ENCODE measurements around the gene CHRNE.
"Not testable (repeated sequence)": the region's sequence is repeated elsewhere in the genome, so short reads cannot be mapped to it uniquely, and the experiment has no call there.

CHRNE gene

DNA sequence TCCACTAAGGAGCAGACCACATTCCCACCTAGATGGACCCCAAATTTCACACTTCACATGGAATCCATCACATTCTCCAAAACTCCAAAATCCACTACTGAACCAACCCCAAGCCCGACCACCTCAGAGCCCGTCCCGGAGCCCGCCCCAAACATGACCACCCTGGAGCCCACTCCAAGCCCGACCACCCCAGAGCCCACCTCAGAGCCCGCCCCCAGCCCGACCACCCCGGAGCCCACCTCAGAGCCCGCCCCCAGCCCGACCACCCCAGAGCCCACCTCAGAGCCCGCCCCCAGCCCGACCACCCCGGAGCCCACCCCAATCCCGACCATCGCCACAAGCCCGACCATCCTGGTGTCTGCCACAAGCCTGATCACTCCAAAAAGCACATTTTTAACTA, 30.7 kb upstream of the CHRNE start:
- TF ChIP-seq, protein P1, sequence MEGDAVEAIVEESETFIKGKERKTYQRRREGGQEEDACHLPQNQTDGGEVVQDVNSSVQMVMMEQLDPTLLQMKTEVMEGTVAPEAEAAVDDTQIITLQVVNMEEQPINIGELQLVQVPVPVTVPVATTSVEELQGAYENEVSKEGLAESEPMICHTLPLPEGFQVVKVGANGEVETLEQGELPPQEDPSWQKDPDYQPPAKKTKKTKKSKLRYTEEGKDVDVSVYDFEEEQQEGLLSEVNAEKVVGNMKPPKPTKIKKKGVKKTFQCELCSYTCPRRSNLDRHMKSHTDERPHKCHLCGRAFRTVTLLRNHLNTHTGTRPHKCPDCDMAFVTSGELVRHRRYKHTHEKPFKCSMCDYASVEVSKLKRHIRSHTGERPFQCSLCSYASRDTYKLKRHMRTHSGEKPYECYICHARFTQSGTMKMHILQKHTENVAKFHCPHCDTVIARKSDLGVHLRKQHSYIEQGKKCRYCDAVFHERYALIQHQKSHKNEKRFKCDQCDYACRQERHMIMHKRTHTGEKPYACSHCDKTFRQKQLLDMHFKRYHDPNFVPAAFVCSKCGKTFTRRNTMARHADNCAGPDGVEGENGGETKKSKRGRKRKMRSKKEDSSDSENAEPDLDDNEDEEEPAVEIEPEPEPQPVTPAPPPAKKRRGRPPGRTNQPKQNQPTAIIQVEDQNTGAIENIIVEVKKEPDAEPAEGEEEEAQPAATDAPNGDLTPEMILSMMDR (IDR thresholded peaks at IDR 0.05; ENCODE audit: low read depth, low read length): no peak
- no peak for TF ChIP-seq EZH2phosphoT487 (IDR thresholded peaks at IDR 0.05; ENCODE audit: low read depth)
- H2AFZ ChIP-seq (ENCODE audit: low read depth, low read length): no peak overlapping the region
- no peak overlapping the region for H3K4me2 ChIP-seq (ENCODE audit: low read length)
- peaks cover 13% of the 10 kb centered on the region for H3K36me3 ChIP-seq (replicated peaks; ENCODE audit: low read depth, low read length)
- no peak overlapping the region for H3K9ac ChIP-seq (ENCODE audit: low read length)
- H3K9me3 ChIP-seq (ENCODE audit: insufficient read depth, low read length): no peaks in the 10 kb centered on the region
- no peaks in the 10 kb centered on the region for H4K20me1 ChIP-seq (ENCODE audit: insufficient read depth, low read length)
- H3K27me3 ChIP-seq (ENCODE audit: low read depth, low read length): no peaks in the 10 kb centered on the region
- H3K27ac ChIP-seq (ENCODE audit: low read length): no peak overlapping the region
- peaks cover 3% of the 10 kb centered on the region for H3K4me1 ChIP-seq (ENCODE audit: low read length)
- H3K4me3 ChIP-seq (ENCODE audit: low read length): no peak overlapping the region
- H3K79me2 ChIP-seq (ENCODE audit: low read length): peaks cover 7% of the 10 kb centered on the region

DNA sequence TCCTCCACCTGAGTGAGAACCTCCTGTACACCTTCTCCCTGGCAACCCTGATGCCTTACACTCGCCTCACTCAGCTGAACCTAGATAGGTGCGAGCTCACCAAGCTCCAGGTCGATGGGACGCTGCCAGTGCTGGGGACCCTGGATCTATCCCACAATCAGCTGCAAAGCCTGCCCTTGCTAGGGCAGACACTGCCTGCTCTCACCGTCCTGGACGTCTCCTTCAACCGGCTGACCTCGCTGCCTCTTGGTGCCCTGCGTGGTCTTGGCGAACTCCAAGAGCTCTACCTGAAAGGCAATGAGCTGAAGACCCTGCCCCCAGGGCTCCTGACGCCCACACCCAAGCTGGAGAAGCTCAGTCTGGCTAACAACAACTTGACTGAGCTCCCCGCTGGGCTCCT, 29.9 kb upstream of the CHRNE start:
- no peaks in the 10 kb centered on the region for H3K27me3 ChIP-seq (ENCODE audit: low read depth, low read length)
- no peaks in the 10 kb centered on the region for H3K4me1 ChIP-seq (ENCODE audit: low read length)
- H3K4me2 ChIP-seq (ENCODE audit: low read length): no peak overlapping the region
- H3K9me3 ChIP-seq (ENCODE audit: insufficient read depth, low read length): no peaks in the 10 kb centered on the region
- no peaks in the 10 kb centered on the region for H4K20me1 ChIP-seq (ENCODE audit: insufficient read depth, low read length)
- peaks cover 4% of the 10 kb centered on the region for H3K36me3 ChIP-seq (replicated peaks; ENCODE audit: low read depth, low read length)
- no peak for TF ChIP-seq EZH2phosphoT487 (IDR thresholded peaks at IDR 0.05; ENCODE audit: low read depth)
- TF ChIP-seq, protein P1 (IDR thresholded peaks at IDR 0.05; ENCODE audit: low read depth, low read length): no peak
- no peak overlapping the region for H2AFZ ChIP-seq (ENCODE audit: low read depth, low read length)
- H3K4me3 ChIP-seq (ENCODE audit: low read length): no peak overlapping the region
- no peak overlapping the region for H3K27ac ChIP-seq (ENCODE audit: low read length)
- H3K79me2 ChIP-seq (ENCODE audit: low read length): no peaks in the 10 kb centered on the region
- no peak overlapping the region for H3K9ac ChIP-seq (ENCODE audit: low read length)

DNA sequence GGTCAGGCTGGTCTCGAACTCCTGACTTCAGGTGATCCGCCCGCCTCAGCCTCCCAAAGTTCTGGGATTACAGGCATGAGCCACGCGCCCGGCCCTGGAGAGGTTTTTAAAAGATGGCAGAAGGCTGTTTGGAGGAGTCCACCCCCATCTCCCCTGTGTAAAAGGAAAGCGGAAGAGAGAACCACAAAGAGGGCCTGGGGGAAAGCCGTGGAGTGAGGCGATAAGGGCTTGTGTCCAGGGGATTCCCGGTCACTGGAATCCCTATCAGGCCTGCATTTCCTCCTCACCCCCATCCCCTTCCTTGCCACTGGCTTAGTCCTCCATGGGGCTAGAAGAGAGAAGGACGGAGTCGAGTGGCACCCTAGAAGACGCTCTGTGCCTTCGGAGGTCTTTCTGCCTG, 29.1 kb upstream of the CHRNE start, which contains the start of gene GP1BA:
GP1BA (plus strand) TSS at position 315 of the 400 bp plus-strand sequence. CDS start 328 bp downstream, outside the sequence.
- no peaks in the 10 kb centered on the region for H3K36me3 ChIP-seq (replicated peaks; ENCODE audit: low read depth, low read length)
- no peak within 1 kb of the TSS for H2AFZ ChIP-seq (ENCODE audit: low read depth, low read length)
- H3K79me2 ChIP-seq (ENCODE audit: low read length): no peaks in the 10 kb centered on the region
- no peaks in the 10 kb centered on the region for H3K9me3 ChIP-seq (ENCODE audit: insufficient read depth, low read length)
- no peak within 1 kb of the TSS for H3K27ac ChIP-seq (ENCODE audit: low read length)
- no peak within 1 kb of the TSS for H3K9ac ChIP-seq (ENCODE audit: low read length)
- no peaks in the 10 kb centered on the region for H3K4me1 ChIP-seq (ENCODE audit: low read length)
- no peak within 1 kb of the TSS for H3K4me2 ChIP-seq (ENCODE audit: low read length)
- TF ChIP-seq, protein P1 (IDR thresholded peaks at IDR 0.05; ENCODE audit: low read depth, low read length): no peak
- no peak for TF ChIP-seq EZH2phosphoT487 (IDR thresholded peaks at IDR 0.05; ENCODE audit: low read depth)
- H4K20me1 ChIP-seq (ENCODE audit: insufficient read depth, low read length): no peaks in the 10 kb centered on the region
- H3K4me3 ChIP-seq (ENCODE audit: low read length): no peak within 1 kb of the TSS
- no peaks in the 10 kb centered on the region for H3K27me3 ChIP-seq (ENCODE audit: low read depth, low read length)

DNA sequence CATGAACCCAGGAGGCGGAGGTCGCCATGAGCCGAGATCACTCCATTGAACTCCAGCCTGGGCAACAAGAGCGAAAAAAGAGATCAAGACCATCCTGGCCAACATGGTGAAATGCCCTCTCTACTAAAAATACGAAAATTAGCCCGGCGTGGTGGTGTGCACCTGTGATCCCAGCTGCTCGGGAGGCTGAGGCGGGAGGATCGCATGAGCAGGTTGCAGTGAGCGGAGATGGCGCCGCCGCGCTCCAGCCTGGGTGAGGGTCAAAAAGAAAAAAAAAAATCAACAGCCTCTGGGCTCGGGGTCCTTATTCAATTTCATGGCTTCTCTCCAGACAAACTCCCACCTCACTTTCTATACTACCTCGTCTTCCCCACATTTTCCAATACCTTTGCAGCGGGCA, 26.0 kb upstream of the CHRNE start:
- Histone ChIP-seq H3K4me2 (ENCODE audit: low read length) (no peak overlapping the region), H3K4me1 (ENCODE audit: low read length) (no peaks in the 10 kb centered on the region), H3K9me3 (ENCODE audit: insufficient read depth, low read length) (no peaks in the 10 kb centered on the region), H3K4me3 (ENCODE audit: low read length) (no peak overlapping the region), H4K20me1 (ENCODE audit: insufficient read depth, low read length) (no peaks in the 10 kb centered on the region), H3K9ac (ENCODE audit: low read length) (no peak overlapping the region), H3K27me3 (ENCODE audit: low read depth, low read length) (no peaks in the 10 kb centered on the region), H3K36me3 (replicated peaks; ENCODE audit: low read depth, low read length) (no peaks in the 10 kb centered on the region), H2AFZ (ENCODE audit: low read depth, low read length) (no peak overlapping the region), H3K27ac (ENCODE audit: low read length) (no peak overlapping the region), H3K79me2 (ENCODE audit: low read length) (no peaks in the 10 kb centered on the region)
- TF ChIP-seq, protein P1 (IDR thresholded peaks at IDR 0.05; ENCODE audit: low read depth, low read length): no peak
- TF ChIP-seq EZH2phosphoT487 (IDR thresholded peaks at IDR 0.05; ENCODE audit: low read depth): no peak

DNA sequence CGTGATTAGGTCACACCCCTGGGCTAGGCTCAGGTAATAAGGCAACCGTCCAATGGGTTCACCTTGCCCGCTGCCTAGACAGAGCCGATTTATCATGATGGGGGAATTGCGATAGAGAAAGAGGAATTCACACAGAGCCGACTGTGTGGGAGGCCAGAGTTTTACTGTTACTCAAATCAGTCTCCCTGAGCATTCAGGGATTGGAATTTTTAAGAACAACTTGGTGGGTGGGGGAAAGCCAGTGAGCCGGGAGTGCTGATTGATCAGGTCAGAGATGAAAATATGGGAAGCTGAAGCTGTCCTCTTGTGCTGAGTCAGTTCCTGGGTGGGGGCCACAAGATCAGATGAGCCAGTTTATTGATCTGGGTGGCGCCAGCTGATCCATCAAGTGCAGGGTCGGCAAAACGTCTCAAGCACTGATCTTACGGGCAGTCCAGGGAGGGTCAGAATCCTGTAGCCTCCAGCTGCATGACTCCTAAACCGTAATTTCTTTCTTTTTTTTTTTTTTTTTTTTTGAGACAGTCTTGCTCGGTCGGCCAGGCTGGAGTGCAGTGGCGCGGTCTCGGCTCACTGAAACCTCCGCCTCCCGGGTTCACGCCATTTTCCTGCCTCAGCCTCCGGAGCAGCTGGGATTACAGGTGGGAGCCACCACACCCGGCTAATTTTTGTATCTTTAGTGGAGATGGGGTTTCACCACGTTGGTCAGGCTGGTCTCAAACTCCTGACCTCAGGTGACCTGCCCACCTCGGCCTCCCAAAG, 23.9 kb upstream of the CHRNE start:
- not testable (repeated sequence) for H3K4me2 ChIP-seq (ENCODE audit: low read length); H3K27ac ChIP-seq (ENCODE audit: low read length); H3K27me3 ChIP-seq (ENCODE audit: low read depth, low read length); H3K4me3 ChIP-seq (ENCODE audit: low read length); H3K9ac ChIP-seq (ENCODE audit: low read length); H3K36me3 ChIP-seq (replicated peaks; ENCODE audit: low read depth, low read length); H2AFZ ChIP-seq (ENCODE audit: low read depth, low read length); H3K4me1 ChIP-seq (ENCODE audit: low read length); H3K79me2 ChIP-seq (ENCODE audit: low read length); H4K20me1 ChIP-seq (ENCODE audit: insufficient read depth, low read length); H3K9me3 ChIP-seq (ENCODE audit: insufficient read depth, low read length)

Data from OCI-LY3 (cell line).